T-helper 9 cell (primary cell): Measurements from ENCODE around the gene MCEE.

Experiments used
- DNase-seq: peaks from one replicate; pipeline ENCODE4 v3.0.0-alpha.2; 2020

Gene MCEE

DNA sequence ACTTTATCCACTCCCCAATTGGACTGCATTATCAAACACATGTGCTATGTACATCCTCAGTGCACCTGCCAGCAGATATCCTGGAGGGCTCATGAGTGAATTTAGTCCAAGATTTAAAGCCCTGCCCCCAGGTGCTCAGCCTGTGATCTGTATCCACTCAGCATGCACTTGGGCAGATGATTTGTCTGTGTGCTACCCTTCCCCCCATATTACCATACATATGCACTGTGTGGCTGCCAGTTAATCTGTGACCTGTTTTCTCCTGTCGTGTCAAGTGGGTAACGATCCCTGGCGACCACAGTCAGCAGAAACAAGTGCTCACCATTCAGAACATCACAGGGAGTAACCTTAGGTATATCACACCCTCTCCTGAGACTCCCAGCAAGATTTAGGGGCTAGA is 51.4 kb downstream of the MCEE start:
- DNase-seq: no peak

DNA sequence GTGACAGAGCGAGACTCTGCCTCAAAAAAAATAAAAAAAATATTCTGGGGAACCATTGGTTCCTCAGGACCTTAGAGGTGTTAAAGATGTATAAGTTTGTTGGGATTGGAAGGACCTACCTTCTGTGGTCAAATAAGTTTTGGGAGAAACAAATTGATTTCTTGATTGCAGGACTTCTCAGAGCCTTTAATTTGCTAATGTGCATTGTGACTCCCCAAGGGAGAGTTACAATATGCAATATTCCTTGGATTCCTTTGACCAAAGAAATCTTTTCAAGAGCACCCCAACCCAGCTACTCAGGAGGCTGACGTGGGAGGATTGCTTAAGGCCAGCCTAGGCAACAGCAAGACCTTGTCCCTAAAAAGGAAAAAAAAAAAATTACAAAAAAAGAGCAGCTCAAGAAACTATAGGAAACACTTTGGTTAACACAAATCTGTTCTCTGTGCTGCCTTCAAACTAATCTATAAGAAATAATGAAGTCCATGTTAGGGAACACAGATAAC is 55.1 kb downstream of the MCEE start:
- no peak for DNase-seq

DNA sequence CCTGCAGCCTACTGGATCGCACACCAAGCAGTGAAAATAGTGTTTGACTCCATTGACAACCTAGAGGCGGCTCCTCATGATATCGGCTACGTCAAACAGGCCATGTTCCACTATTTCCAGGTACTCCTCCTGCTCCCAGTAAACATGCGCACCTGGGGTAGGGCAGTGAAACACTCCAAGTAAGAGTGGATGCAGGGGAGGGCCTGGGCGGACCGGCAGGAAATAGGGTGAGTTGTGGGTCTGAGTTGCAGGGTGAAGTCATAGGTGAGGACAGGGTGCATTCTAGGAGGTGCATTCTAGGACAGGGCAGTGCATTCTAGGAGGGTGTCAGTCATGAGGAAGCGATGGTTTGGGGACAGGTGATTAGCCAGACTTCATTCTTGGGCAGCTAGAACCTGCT is 56.6 kb downstream of the MCEE start:
- no peak for DNase-seq

DNA sequence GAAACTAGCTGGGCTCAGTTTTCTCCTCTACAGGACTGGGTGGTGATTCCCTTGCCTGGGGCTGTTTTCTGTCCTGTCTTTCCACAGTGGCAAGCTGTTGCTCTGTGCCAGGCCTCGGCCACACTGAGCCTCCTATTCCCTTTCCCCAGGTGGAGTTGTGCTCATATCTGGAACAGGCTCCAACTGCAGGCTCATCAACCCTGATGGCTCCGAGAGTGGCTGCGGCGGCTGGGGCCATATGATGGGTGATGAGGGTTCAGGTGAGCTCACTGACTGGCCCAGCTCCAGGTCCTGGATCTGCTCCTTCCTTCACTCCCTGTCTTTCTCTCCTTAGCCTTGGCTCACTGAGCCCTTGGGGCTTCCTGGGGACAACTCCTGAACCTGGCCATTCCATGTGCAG is 57.5 kb downstream of the MCEE start:
- DNase-seq: no peak

DNA sequence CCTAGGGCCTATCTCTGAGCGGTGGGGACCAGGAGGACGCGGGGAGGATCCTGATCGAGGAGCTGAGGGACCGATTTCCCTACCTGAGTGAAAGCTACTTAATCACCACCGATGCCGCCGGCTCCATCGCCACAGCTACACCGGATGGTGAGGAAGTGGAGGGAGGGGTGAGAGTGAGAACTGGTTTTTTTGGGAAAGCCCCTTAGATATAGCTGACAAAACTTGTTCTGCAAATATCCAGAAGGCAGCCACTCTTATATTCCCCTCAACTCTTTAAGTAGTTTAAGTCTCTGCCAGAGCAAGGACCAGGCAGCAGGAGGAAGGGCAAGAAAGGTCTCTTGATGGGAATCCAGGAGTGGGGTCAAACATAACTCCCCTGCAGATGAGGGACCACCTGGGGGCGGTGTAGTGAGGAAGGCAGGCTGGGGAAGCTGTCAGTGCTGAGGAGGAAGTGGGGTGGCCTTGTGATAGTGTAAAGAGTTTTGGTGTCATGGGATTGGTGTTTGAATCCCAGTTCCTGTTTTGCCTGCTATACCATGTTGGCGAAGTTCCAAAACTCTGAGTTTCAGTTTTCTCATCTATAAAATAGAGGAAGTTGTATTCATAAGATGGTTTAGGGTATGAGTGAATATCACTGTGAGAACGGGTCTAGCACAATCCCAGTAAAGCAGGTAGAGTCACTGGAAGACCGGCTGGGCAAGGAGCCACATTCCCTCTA is 58.2 kb downstream of the MCEE start:
- DNase-seq: peak; percentile 56

DNA sequence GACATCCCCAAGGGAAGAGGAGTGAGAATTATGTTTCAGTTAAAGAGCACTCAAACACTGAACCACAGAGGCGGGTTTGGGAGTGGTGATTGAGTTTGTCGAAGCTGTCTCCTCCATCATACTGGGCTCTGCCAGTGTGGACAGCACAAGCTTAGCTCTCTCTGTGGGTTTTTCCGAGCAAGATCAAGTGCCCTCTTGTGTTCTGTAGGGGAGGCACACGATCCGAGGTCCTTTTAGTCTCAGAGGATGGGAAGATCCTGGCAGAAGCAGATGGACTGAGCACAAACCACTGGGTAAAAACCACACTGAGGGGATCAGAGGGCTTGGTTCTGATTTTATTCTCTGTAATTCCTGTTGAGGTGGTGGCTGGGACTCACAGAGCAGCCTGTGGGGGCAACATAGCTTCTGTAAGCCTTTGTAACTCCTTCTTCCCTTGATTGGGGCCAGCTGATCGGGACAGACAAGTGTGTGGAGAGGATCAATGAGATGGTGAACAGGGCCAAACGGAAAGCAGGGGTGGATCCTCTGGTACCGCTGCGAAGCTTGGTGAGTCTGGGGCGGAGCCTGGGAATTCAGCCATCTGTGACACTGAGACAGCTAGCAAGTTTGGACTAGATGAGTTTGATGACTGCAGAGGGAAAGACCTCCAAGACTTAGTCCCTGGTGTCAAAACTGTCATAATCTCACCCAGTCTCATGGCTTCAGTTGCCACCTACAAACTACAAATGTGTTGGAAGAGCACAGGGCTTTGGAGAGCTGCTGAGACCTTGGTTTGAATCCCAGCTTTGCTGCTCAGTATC is 59.5 kb downstream of the MCEE start:
- DNase-seq: no peak

DNA sequence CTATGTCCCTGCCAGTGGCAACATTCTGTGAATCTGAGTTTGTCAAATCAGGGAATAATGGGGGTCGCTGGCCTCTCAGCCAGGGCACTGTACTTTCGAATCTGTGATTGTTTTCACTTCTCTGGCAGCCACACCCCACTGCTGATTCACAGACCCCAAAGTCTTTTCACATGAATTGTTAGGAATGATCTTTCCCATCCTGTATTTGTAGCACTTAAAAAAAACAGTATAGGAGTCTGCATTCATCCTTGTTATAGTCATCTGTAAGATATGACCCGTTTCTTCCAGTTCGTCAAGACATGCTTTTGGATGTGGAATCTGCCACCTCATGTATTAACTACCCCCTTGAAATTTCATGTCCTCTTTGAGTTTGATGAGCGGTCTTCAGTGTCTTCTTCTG is 60.7 kb downstream of the MCEE start:
- DNase-seq: no peak

DNA sequence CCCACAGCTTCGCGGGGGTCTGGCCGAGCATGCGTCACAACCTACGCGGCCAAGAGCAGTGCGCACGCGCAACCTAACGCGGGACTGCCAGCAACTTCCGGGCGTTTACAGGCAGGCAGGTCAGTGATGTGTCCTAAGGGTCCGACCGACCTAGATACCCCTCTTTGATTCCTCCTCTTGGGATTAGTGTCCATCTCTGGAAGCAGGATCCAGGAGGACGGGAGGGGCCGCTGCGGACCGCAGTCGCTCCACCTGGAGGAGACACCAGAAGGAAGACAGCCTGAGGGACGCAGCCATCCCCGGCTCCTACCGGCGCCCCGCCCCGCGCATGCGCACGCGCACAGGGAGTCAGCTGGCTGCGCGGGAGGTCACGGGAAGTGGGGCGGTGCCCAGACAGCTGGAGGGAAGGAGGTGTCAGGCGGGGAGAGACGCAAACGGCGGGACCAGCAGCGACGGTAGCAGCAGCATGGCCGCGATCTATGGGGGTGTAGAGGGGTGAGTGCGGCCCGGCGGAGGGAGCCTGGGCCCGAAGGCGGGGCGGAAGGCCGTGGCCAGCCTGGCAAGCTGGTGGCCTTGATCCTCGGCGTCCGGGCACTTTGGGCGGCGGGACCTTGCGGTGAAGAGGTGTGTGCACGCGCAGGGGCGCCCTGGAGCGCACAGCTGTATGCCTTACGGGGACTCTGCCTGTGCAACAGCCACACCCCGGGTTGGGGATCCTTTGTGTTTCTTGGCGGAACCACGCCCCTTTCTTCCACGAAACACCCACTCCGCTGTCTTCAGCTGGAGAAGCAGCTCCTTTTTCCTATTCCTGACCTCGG is 61.6 kb downstream of the MCEE start, which contains the start of gene NAGK:
NAGK (plus strand) TSS at position 431 of the 818 bp plus-strand sequence; CDS start at position 467, 36 bp downstream.
- peak; percentile 93 for DNase-seq

DNA sequence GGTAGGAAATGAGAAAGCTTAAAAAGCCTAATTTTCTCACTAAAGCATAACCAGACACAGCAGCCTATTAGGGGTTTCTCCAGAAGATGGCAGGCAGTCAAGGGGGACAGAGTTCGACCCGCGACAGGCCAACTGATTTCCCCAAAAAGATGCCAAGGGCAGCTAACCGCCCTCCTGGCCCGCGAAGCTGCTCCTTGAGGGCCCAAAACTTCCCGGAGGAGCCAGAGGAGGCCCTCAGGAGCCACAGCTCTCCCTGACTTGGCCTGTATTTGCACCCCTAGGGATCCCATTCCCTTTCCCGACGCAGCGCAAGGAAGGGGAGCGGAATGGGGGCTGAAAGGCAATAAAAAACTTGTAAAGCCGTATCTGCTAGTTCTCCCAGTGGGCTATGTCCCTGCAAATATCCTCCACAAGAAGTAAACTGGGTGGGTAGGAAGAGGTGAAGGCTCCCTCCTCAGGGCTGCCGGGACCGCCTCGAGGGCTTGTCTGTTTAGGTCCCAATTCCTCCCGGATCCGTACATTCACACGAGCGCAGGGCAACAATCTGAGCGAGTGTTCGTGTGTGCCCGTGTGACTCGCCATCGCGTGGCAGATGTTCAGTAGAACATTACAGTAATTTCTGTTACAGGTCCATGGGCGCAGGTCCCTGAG is 62.3 kb downstream of the MCEE start:
- no peak for DNase-seq

DNA sequence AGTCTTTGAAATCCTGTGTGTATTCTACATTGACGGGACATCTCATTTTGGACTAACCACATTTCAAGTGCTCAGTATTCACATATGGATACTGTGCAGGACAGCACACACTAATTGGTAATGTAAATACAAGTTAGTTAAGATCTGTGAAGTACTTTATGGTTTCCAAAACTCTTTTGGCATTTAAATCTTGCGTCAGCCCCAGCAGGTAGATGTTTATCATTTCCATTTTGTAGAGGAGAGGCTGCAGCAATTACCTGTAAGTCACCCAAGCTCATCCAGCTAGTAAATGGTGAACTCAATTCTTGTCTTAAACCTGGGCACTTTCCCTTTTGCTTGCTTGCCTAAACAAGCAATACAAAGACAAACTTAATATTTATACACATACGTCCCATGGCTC is 63.2 kb downstream of the MCEE start:
- DNase-seq: no peak

DNA sequence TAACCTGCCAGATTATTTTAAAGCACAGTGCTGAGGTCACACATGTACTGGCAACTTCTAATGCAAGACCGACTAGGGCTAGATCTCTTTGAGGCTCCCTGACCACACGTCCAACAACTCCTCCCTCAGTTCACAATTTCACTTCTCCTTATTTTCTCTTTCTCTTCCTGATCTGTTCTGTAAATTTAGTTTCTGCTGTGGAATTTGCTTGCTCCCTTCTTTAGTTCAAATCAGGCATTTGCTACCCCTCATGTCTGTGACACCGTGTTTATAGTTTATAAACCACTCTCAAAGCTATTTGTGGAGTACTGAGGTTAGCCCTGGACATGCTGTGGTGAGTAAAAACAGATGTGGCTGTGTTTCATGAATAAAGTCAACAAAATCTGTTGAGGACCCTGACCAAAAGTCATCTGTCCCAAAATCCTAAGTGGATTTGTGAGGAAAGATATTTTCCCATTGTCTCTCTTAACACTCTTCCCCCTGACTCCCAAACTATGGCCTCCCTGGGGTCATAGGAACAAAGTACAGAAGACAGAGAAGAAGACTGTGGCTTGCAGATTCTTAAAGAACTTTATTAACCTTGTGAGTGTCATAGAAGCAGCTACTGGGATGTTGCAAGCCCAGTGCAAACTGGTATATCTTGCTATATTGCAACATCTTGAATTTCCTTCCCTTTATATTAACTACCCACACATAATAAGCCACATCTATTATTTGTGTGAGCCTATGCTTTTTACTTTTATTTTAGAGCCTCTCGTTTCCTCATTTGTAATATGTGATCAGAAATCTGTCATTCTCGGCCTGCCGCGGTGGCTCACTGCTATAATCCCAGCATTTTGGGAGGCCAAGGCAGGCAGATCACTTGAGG is 65.0 kb downstream of the MCEE start:
- no peak for DNase-seq

DNA sequence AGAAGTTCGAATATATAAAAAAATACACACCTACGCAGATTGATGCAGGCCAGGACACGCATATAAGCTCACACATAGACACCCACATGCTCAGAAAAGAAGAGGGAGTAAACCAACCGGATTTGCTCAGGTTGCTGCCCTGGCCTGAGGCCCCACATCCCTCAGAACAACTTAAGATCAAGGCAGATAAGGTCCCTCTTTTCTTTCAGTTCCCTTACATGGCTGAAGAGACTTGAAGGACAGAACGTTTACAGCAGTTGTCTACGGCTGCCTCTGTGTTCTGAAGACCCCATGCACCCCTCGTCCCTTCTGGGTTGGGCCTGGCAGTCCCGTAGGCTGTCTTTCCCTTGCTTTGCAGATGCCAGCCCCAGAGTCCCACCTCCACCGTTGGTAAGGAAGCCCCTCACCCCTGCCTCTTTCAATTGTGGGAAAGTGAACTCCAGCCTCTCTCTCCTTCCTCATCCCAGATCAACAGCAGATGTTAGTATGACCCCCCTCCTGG is 65.9 kb downstream of the MCEE start:
- DNase-seq: no peak

DNA sequence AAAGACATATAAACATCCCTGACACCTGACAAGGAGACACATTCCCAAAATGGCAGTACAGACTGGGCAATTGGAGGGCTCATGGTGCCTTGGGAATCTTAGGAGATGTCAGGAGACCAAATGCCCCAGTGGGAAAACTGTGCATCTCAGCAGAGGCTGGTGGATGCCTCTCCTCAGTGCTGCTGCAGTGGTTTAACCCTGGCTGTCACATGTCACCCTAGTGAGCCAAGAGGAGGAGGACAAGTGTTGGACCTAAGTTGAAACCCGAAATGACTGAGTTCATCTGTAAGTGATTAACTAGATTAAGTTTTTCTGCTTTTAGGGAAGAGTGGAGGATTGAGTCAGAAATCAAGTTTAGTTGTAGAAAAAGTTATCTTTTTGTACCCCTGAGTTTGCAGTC is 66.8 kb downstream of the MCEE start:
- DNase-seq: no peak

DNA sequence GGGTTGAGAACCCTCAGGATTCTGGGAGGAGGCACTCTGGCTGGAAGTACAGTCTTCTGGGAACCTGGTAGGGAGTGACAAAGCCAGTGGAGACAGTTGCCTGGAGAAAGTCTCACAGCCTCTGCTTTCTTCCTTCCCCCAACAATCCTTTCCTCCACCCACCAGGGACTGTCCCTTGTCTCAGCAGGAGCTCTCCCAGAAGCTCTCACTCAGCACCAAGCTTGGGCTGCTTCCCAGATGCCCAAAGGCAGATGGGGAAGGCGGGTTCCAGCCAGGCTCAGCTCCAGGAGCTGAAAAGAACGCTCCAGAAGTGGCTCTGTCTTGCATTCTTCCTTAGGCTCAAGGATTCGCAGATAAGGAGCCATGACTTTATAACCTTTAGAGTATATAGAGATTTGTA is 69.2 kb downstream of the MCEE start:
- DNase-seq: no peak

DNA sequence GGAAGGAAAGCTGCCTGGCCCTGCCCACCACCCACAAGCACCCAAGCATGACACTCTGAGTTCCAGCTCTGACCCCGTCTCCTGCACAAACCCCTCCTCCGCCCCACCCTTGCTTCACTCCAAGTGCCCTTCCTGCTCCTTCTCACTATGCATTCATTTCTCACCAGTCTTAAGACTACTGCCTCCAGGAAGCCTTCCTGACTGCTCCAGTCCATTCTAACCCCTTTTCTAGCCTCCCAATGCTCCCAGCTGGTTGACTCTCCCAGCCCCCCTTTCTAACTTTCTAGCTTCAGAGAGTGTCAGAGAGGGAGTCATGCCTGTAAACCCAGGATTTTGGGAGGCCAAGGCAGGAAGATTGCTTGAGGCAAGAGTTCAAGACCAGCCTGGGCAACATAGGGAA is 69.8 kb downstream of the MCEE start:
- DNase-seq: no peak
